ENCODE measurements around the gene GAREM1. TPM values are rescaled to one million over a fixed set of nuclear protein-coding genes. Genes with fewer than 3 reads are reported as not detected.

GAREM1 gene
- total RNA-seq, 1 experiment from 2014 or later, result 7.0 TPM

- POLR2A ChIA-PET, result no interaction called here
- H3K27me3 Mint-ChIP-seq (ENCODE audit: low read depth), result no peaks in the 10 kb centered on the region
- no peaks in the 10 kb centered on the region for H3K9me3 Mint-ChIP-seq
- H3K27ac Mint-ChIP-seq, result no peak overlapping the region
- H3K4me1 Mint-ChIP-seq, result peaks cover 20% of the 10 kb centered on the region
- H3K36me3 Mint-ChIP-seq, result no peaks in the 10 kb centered on the region
- ATAC-seq (no peak), DNase-seq (ENCODE audit: low spot score) (no peak)
- TF ChIP-seq FOXJ3 (CRISPR knock-in tag; IDR thresholded peaks at IDR 0.05; ENCODE audit: borderline replicate concordance), result no peak
- no peak for TF ChIP-seq CREB1 (CRISPR knock-in tag; IDR thresholded peaks at IDR 0.05)
- TF ChIP-seq CBFB (CRISPR knock-in tag; IDR thresholded peaks at IDR 0.05; ENCODE audit: low read depth), result no peak
- no peak for TF ChIP-seq JAZF1 (CRISPR knock-in tag; IDR thresholded peaks at IDR 0.05)
- TF ChIP-seq ATF3 (CRISPR knock-in tag; conservative IDR thresholded peaks at IDR 0.05), result no peak
- TF ChIP-seq FOXP4 (CRISPR knock-in tag; IDR thresholded peaks at IDR 0.05), result no peak
- no peak for TF ChIP-seq EMX1 (CRISPR knock-in tag; IDR thresholded peaks at IDR 0.05)
- no peak for TF ChIP-seq ZBTB21 (CRISPR knock-in tag; IDR thresholded peaks at IDR 0.05; ENCODE audit: borderline replicate concordance)
- TF ChIP-seq PREB (CRISPR knock-in tag; IDR thresholded peaks at IDR 0.05; ENCODE audit: borderline replicate concordance), result no peak
- TF ChIP-seq RELA (CRISPR knock-in tag; IDR thresholded peaks at IDR 0.05; ENCODE audit: borderline replicate concordance), result no peak
- TF ChIP-seq E2F1 (CRISPR knock-in tag; IDR thresholded peaks at IDR 0.05), result no peak
- TF ChIP-seq ZNF281 (CRISPR knock-in tag; IDR thresholded peaks at IDR 0.05), result no peak
- no peak for TF ChIP-seq ZNF263 (CRISPR knock-in tag; IDR thresholded peaks at IDR 0.05; ENCODE audit: low read depth)
- no peak for TF ChIP-seq CTCF (IDR thresholded peaks at IDR 0.05)
- TF ChIP-seq CDX4 (CRISPR knock-in tag; IDR thresholded peaks at IDR 0.05; ENCODE audit: borderline replicate concordance), result no peak
- TF ChIP-seq TP53 (CRISPR knock-in tag; IDR thresholded peaks at IDR 0.05), result no peak
- no peak for TF ChIP-seq MXD4 (CRISPR knock-in tag; IDR thresholded peaks at IDR 0.05; ENCODE audit: borderline replicate concordance)
- no peak for TF ChIP-seq ZNF138 (CRISPR knock-in tag; conservative IDR thresholded peaks at IDR 0.05)
- TF ChIP-seq NFATC4 (CRISPR knock-in tag; IDR thresholded peaks at IDR 0.05), result no peak
- no peak for TF ChIP-seq ERG (CRISPR knock-in tag; IDR thresholded peaks at IDR 0.05)
- CTCF ChIA-PET, result interaction anchor here (0.8 kb wide), 1 partner anchor 11 kb away, joined by 5 read pairs; the partner anchor contains the start of gene GAREM1
- no peak overlapping the region for H3K4me3 Mint-ChIP-seq
These were observed 10.4 kb downstream of the GAREM1 start for GRCh38 chr18:32460171-32460731.
